RKO (cell line): ENCODE measurements around the gene TSPAN3.

Experiments used
- DNase-seq: peaks from one replicate; pipeline ENCODE4 v3.0.0-alpha.2; 2016; ENCODE audit warnings: low spot score

TSPAN3 gene

DNA sequence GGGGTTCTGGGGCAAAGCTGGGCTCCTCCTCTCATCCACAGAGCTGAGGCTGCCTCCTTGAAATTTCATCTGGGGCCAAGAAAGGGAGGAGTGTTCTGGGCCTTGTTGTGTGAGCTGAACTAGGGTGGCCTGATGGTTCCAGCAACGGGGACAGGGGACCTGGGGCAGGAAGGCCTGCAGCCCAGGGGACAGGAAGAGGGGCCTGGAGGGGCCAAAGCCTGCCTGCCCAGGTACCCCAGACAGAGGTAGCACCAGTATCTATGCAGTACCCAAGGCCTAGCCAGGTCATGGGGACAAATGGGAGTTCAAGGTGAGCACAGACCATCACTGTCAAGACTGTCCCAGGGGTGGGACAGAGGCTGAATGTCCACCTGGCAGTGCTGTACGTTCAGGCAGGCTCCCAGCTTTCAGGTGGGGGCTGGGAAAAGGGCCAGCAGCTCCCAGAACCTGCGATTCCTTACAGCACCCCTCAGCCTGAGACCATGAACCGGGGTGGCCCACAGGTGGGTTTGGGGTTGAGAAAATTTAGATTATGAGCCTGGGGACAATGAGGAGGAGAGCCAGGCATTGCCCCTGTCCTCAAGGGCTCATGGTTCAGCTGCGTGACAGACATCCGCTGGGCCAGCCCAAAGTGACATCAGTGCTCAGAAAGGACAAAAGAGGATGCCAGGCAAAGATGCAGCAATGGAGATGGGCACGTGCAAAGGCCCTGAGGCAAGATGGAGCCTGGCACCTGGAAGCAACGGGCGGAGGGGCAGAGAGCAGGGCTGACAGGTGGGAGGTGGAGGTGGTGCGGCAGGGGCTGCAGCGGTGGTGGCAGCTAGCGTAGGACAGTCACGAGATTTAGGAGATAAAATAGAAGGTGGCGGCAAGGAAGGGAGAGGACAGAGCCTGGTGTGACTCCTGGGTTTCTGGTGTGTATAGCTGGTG is 48.0 kb downstream of the TSPAN3 start:
- no peak for DNase-seq

DNA sequence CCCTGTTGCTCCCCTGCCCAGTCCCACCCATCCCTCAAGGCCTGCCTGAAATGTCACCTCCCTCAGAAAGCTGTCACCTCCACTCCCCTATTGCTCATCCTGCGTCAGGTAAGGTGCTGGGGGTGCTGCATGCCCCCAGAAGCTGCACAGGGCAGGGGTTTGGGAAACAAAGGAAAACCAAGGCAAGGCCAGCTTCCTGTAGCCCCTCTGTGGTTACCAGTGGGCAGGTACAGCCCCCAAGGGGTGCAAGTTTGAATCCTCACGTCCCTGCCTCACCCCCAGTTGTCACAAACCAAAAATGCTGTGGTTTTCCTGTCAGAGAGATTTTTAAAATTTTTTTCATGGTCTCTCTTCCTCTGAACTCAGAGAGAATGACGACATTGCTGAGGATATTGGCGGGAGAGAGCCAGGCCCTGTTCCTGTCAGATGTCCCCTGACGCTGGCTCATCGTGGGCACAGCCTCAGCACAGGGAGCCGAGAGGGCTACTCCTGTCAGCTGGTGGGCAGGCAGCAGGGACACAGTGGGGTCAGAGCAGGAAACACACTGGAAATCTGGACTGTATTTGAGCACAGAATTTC is 49.0 kb downstream of the TSPAN3 start:
- no peak for DNase-seq

DNA sequence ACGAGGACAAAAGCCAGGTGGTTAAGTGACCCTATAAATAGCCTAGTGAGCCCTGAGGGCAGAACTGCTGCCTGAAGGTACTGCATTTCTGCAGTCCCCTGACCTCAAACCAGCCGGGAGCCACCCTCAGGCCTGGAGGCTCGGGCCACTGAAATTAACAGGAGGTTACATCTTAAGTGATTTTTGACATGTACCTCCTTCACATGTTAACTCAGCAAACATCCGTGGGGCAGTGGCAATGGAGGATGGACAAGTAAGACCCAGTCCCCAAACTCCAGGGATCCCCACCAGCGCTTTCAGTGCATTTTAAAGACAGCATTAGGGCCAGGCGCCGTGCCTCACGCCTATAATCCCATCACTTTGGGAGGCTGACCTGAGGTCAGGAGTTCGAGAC is 49.8 kb downstream of the TSPAN3 start:
- no peak for DNase-seq

DNA sequence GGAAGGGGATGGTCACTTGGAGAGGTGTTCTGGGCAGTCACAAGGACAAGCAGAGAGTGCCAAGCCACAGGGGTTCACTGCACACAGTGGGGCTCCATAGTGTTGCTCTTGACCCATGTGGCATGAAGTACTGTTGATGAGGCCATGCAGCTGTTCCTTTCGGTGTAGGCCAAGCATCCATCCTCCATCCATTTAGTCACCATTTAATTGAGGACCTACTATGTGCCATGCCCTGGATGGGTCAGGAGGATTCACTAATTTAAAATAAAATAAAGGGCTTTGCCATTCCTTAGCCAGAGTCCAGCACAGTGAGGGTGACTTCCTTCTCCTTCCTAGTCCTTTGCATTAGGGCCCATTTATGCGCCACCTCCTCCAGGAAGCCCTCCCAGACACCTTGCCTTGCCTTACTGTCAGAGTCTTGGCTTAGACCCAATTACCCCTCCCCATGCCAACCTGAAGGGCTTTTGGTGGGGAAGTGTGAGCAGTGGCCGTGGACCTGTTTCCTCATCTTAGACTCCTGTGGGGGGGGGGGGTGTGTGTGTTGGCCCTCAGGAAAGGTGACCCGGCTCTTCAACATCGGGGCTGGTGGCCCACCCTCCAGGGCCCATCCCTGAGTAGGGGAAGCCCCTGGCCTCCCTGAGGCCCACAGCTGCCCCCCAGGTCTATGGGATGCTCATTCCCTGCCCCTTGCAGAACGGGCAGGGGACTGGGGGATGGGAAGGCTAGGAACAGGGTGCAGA is 50.4 kb downstream of the TSPAN3 start:
- no peak for DNase-seq

DNA sequence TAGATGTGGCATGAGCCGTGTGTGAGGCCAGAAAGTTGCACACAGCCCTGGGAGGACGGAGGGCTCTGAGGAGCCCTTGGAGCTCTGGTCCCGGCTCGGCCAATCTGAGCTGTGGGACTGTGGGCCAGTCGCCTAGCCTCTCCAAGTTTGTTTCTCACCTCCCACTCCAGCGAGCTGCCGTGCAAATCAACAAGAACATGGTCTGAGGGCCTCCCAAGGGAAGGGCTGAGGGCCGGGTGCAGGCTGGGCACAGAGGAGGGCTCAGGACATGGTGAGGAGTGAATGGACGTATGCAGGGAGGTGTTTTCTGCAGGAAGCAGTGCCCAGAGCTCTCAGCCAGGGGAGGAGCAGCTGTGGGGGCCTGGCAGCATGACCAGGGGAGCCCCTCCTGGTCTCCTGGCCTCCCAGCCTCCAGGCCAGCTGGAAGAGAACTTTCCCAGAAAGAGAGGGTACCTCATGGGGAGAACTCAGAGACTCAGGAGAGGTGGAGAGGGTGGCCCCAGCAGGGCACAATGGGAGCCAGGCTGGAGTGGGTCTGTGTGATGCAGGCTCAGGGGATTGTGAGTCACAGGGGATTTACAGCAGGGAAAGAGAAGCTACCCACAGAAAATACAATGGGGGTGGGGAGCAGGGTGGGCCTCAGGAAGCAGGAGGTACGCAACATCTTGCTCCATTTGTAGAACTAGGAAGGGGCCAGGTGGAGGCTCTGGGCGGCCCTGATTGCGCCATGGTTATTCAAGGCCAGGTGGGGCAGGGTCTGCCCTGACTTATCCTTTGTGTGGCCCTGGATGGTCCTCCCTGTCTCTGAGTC is 51.2 kb downstream of the TSPAN3 start:
- no peak for DNase-seq

DNA sequence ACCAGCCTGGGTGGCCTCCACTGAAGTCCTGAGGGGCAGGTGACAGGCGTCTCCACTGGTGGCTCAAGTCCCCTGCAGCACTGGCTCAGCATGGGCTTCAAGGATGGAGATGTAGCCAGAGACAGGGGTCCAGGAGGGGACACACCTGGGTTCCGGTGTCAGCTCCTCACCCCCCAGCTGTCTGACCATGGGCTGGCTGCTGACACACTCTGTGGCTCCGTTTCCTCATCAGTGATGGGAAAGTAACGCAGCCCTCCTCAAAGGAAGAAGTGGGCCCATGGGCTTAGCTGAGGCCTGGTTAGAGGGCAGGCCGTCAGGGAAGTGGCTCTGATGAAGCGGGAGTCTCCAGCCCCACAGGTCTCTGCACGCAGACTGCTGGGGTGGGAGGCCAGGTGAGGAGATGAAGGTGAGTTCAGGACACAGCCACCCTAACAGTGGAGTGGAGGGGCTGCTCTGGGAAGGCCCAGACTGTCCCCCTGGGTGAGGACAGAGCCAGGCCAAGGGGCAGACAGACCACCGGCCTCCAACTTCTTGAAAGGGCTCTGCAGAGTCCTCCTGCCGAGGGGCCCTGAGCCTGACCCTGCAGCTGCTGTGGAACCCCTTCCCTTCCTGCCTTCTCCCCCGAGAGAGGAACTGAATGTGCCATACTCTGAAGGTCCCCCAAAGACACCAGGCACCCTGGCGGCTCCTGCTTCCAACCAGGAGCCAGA is 52.0 kb downstream of the TSPAN3 start:
- no peak for DNase-seq

DNA sequence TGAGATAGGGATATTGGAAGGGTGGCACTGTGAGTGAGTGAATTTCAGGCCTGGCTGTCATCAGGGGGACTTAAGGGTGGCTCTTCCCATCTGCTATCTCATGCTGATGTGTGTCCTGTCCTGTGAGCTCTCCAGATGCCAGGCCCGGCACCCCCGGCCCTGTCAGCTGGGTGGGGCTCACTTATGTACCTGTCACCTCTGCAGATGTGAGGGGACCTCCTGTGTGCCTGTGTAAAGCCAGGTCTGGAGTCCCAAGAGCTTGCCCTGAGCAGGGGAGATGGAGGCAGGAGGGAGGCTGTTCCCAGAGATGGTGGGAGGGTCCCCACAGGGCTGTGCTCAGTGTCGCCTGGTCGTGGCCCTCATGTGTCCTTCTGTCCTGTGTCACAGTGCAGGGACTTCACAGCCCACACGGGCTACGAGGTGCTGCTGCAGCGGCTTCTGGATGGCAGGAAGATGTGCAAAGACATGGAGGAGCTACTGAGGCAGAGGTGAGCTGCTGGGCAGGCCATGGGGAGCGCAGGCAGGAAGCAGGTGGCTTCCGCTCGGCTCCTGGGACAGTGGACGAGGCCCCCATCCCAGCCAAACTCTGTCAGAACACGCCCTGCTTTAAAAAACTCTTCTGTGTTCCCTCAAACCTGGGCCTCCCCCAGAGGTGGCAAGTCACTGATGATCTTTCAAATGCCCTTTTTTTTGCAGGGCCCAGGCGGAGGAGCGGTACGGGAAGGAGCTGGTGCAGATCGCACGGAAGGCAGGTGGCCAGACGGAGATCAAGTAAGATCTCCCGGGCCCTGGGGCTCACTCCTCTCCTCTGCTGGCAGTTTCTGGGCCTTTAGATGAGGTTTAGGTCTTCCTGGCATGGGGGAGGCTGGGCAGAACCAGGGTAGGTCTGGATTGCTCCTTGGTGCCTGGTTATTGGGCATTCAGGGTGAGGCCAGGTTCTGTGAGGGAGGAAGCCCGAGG is 52.9 kb downstream of the TSPAN3 start:
- no peak for DNase-seq

DNA sequence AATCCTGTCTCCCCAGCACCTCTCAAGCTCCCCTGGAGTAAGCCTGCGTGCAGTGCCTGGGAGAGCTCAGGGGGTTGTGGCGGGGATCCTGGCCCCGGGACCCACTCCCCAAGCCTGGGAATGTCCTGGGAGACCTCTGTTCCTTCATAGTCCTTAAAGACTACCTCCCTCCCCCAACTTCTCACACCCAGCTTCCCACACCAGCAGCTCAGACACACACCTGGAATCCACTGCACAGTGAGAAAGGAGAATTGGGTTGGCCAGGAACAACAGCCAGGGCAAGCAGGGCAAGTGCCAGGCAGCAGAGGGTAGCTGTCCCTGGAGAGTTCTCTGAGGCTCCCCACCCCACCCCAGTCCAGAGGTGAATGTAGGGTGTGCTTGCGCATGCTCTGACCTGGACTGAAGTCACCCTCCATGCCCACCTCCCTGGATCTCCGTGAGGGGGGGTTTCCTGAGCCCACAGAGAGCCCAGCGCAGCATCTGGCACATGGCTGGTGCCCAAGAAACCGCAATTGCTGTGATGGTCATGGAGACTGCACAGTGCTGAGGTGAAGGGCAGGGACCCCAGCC is 53.7 kb downstream of the TSPAN3 start:
- DNase-seq: no peak

DNA sequence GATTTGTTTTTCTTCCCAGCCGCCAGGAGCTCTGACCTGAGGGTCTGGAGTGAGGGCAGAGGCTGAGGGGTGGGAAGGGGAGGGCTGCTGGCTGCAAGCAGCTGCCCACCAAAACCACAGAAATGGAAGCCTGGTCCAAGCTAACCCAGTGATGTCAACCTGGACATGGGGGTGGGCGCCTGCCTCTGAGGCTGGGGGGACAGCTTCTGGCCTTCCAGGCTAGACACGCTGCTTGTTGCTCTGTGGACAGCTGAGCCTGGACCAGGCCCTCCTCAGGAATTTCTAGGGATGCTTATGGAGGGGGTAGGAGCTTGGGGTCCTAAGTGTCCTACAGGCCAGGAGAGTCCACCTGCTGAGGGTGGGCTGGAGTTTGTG is 54.6 kb downstream of the TSPAN3 start:
- no peak for DNase-seq

DNA sequence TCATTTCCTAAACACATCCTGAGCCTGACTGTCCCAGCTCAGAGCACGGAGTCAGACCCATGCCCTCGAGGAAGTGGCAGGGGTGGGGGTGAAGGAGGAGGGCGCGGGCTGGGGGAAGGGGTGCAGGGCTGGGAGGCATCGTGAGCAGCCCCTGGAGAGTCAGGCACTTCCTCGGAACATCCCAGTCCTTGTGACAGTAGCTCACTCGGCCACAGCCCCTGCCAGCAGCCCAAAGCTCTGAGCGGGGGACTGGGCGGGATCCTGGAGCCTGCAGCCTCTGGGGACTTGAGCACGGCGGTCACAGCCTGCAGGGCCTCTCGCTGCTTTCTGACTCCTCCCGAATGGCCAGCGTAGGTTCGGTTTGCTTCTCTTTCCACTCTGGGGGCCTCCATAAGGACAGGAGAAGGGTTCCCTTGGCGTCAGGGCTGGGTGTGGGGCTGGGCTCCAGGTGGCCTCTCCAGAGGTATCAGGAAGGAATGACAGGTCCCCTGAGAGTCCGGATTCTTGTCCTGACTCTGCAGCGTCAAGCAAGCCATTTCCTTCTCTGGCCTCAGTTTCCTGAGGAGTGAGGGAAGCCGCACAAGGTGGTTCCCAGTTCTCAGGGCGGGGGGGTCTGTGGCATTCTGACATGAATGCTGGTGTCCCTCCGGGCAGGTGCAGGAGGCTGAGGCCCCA is 55.1 kb downstream of the TSPAN3 start:
- DNase-seq: no peak

DNA sequence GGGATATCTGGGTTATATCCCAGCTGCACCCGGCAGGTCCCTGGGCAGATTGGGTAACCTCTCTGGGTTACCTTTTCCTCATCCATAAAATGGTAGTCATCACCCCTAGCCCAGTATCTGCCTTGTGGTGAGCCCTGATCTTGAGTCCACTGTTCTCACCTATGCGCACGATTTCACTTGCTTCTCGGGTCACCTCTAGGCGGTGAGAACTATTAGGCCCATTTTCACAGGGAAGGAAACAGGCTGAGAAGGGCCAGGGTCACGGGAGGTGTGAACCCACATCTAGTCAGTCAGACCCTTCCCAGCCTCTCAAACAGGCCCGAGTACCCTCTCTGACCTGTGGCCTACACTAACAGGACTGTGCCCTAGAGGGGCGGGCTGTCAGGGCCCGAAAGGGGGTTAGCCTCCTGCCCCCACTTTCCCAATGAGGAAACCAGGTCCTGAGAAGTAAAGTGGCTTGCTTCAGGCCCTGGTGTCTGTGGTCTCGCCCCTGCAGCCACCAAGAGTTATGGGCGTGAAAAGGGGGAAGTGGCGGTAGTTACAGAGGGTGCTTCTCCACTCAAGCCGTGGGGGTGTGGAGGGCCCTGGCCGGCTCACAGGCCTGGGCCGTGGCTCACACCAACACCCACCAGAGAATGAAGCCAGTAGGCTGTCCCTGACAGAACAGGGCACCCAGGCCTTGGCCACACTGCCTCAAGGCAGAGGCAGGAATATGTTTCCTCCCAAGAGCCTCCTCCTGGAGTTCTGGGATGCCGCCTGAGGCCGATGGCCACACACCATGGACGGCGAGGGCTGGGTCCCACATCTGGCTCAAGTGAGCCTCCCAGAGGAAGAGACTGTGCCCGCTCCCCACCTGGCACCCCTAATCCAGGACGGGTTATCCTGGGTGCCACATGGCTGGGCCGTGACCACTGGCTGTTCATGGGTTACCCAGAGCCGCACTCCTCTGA is 56.5 kb downstream of the TSPAN3 start:
- no peak for DNase-seq

DNA sequence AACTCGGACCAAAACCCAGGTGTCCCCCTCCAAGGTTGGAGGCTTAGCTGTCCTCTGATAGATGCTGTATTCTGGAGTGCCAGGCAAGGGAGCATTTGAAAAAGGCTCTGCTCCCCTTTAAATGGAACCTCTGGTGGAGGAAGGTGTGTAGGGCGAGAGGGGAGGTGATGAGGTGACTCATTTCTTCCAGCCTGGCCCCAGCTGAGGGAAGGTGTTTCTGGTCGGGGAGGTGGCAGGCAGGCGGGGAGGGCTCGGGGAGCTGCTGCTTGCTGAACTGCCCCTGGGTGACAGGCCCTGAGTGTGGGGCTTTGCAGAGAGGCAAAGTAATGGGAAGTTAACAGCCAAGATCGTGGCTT is 57.2 kb downstream of the TSPAN3 start:
- no peak for DNase-seq

DNA sequence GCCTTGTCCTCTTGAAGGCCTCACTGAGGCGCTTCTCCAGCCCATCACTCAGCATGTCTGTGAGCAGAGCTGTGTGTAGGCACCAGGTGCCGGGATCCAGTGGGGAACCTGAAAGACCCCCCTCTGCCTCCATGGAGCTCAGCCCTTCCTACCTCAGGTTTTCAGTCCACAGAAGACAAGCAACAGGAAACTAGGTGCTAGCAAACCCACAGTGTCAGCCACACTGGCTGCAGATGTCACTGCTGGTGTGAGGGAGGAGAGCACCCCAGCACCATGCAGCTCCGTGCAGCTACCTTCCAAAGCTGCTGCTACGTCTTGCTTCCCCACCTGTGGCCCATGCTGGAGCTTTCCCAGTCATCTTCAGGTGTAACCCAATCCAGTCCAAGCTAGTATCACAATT is 58.0 kb downstream of the TSPAN3 start:
- no peak for DNase-seq

DNA sequence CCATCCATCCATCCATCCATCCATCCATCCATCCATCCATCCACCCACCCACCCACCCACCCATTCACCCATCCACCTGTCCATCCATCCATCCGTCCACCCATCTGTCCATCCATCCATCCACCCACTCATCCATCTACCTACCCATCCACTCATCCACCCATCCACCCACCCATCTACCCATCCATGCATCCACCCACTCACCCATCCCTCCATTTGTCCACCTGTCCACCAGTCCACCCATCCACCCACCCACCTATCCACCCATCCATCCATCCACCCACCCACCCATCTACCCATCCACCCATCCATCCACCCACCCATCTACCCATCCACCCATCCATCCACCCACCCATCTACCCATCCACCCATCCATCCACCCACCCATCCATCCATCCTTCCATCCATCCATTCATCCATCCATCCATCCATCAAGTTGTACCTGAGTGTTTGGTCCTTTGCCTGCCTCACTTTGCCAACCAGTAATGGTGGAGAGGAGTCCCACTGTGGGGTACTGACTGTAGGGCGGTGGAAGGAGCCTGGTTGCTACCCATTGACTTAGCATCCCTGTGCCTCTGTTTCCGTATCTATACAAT is 58.7 kb downstream of the TSPAN3 start:
- no peak for DNase-seq

DNA sequence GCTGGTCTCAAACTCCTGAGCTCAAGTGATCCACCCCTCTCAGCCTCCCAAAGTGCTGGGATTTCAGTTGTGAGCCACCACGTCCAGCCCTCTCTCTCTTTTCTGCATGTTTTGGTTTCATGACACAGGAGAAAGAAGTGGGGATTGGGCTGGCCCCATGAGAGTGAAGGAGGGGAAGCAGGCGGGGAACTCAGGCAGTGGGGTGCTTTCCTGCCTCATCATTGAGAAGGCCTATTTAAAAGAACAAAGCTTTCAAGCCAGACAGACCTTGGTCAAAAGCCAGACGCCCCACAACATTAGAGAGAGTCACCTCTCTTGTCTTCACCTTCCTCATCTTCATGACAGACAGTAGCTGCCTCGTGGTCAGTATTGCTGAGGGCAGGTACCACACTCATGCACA is 60.1 kb downstream of the TSPAN3 start:
- DNase-seq: no peak

DNA sequence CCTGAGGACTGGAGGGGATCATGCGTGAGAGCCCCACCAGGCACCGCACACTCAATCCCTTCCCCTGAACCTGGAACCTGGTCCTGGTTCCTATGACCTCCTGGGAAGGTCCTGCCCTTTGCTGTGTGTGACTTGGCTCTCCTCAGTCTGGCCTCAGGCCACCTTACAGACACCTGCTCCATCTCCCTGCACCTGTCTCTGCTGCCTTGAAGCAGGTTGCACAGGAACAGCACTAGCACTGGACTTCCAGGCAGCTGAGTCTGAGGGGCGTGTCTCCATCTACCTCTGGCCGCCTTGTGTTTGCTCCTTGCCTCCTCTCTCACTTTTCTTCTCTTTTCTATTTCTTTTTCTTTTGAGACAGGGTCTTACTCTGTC is 60.6 kb downstream of the TSPAN3 start:
- no peak for DNase-seq

DNA sequence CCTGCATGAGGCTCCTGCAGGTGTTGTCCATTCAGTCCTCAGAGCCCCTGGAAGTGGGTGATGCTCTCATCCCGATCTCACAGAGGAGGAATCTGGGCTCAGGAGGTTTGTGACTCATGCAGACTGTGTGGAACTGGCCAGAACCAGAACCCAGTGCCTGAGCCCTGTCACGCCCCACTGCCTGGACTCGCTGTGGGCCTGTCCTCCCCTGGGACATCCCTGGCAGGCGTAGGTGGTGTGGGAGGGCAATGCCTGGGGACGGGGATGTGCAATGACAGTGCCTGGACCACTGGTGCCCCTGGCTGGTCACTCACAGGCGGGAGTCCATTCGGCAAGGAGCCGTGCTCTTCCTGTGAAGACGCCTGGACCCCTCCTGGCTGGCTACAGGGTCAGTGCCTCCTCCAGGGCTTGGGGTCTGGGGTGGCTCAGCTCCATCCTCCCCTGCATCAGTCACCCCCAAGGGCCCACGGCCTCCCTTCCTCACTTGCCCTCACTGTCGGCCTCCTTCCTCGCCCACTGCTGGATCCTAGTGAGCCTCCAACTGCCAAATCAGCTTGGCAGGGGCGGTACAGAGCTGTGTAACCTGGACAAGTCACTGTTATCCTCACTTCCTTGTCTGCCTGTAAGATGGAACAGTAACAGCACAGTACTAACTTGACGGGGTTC is 61.1 kb downstream of the TSPAN3 start:
- no peak for DNase-seq

DNA sequence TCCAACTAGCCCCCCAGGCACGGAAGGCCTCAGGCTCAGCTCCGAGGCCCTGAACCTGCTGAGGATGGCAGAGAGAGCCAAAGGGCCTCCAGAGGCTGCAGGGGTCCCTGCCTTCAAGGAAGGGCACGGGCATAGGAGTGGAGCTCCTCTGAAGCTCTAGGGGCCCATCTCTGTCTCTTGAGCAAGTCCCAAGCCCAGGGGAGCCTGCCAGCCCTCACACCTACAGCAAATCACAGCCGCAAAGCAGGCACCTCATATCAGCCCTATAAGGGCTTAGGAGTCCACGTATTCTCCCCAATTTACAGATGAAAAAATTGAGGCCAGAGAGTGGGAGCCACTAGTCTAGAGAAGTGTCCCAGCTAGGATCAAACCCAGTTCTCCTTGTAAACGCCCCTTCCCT is 61.7 kb downstream of the TSPAN3 start:
- DNase-seq: no peak
